Mesenteric fat pad (tissue), 1 donor: ENCODE results near the gene ABCB6. TPM values are rescaled to one million over a fixed set of nuclear protein-coding genes. Genes with fewer than 3 reads are reported as not detected.
"Not testable (repeated sequence)": the region's sequence is repeated elsewhere in the genome, so short reads cannot be mapped to it uniquely, and the experiment has no call there.

Experiments used
- DNase-seq: peaks from one replicate; pipeline ENCODE4 v3.0.0-alpha.2; 2020; ENCODE audit warnings: low spot score
- total RNA-seq: library from RNA; stranded (reverse); fragmentation: NEBNext Ultra II Directional; extraction: Animal tissue kit (Norgen Biotek cat#: 25700); gene quantifications from one replicate; pipeline ENCODE4 v1.2.1, GENCODE V29; 2021
- donor health status: DM: yes; HTN: yes; CAD: no.

ABCB6 gene
- total RNA-seq, 1 donor from 2014 or later: 36.5 TPM

GRCh38 chr2:219214141-219214540, 4.6 kb downstream of the ABCB6 start:
- DNase-seq: no peak

DNA sequence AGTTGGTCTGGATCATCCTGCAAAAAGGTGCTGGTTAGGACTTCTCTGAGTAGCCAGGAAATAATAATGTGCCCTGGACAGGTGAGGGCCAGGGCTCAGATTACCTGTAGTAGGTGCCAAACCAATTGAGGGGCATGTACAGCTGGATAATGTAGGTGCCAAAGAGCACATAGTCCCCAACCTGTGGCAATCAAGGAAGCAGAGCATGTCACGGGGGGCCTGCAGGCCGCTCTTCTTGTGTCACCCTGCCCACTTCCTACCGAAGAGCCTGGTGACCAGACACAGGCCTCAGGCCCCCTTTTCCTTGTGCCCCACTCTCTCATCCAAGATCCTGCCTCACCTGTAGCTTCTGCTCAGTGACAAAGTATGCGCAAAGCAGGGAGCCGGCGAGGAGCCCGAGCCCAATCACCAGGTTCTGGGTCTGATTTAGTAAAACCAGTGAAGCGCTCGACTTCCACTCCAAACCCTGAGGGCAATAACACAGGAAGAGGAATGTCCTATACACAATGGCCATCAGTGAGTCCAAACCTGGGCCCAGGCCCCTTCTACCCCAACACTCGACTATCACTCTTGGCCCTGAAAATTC, 5.2 kb downstream of the ABCB6 start:
- DNase-seq: no peak

- DNase-seq: no peak
These were observed 5.7 kb downstream of the ABCB6 start for GRCh38 chr2:219213026-219213415.

DNA sequence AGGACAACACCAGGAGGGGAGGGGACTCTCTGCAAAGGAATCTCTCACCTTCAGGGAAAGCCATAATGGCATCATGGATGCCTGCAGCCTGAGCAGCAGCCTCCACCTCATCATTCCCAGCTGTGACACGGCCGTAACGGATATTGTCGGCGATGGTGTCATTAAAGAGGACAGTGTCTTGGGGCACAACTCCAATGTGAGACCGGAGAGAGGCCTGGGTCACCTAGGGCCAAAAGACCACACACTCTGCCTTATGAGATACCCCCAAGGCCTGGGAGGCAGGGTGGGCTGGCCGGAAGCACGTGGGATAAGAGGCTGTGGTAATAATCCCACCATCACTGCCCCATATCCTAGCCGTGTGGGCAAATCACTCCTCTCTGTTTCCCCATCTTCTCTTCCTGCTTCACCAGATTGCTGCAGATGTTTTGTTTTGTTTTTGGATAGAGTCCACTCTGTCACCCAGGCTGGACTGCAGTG, 7.8 kb downstream of the ABCB6 start:
- DNase-seq: no peak

GRCh38 chr2:219210196-219210885, 8.4 kb downstream of the ABCB6 start:
- no peak for DNase-seq

DNA sequence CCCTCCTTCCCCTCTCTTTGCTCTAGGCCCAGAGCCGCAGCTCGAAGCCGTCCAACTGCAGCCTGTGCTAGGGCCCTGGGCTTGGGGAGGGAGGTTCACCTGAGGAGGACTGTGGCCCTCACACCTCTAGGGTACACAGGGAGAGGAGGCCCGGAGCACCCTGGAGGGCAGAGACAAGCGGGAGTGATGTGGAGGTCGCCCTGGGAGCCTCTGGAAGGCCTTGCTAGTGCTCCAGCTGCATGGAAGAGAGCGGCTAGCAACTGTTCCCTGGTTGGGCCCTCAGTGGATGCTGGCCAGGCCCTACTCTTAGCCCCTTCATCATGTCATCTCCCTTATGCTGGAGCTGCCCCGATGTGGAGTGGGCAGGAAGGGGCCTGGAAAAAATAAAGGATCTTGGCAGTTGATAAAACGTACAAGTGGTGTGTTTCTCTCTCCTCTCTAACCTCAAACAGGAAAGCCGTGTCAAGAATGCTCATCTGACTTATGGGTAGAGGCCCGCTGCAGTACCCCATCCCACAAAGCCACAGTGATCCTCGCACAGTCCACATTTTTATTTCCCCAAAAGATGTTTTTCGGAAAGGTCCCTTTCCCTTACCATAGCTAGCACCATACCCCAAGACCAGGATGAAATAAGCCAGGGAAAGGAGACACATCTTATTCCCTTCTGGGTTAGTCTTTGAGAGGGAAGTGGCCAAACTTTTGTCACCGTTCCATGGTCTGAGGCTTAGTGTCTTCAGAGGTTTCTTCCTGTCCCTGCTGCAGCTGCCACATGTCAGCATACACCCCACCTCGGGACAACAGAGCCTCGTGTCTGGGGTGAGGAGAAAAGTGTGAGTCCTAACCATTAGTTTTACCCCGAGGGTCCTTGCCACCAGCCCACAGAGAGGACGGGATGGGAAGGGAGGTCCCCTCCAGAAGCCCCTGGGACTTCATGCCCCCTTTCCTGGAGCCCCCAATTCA, 9.2 kb downstream of the ABCB6 start:
- DNase-seq: no peak

DNA sequence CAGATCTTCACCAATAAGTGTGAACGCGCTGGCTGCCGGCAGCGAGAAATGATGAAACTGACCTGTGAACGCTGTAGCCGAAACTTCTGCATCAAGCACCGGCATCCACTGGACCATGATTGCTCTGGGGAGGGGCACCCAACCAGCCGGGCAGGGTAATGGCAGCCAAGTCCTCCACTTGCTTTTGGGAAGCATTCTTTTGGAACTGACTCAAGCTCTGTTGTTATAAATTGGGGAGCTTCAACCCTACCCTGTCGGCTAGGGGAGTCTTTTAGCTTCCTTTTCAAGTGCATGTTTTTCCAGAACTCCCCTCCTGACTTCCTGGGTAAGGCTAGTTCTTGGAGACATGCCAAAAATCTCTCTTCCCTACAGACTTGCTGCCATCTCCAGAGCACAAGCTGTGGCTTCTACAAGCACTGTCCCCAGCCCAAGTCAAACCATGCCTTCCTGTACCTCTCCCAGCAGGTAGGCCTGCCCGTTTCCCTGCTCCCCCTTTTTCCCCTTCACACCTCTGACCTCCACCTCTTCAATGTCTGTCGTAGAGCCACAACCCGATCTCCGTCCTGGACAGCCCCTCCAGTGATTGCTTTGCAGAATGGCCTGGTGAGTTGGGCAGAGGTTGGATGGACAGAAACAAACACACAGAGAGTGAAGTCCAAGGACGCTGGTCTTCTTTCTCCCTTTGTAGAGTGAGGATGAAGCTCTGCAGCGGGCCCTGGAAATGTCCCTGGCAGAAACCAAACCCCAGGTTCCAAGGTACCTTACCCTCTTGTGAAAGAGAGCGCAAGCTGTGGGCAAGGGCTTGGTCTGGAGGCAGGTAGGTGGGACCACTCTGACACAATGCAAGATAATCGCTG, 10.6 kb downstream of the ABCB6 start:
- no peak for DNase-seq

- no peak for DNase-seq
These were observed 11.4 kb downstream of the ABCB6 start for GRCh38 chr2:219207134-219207883.

DNA sequence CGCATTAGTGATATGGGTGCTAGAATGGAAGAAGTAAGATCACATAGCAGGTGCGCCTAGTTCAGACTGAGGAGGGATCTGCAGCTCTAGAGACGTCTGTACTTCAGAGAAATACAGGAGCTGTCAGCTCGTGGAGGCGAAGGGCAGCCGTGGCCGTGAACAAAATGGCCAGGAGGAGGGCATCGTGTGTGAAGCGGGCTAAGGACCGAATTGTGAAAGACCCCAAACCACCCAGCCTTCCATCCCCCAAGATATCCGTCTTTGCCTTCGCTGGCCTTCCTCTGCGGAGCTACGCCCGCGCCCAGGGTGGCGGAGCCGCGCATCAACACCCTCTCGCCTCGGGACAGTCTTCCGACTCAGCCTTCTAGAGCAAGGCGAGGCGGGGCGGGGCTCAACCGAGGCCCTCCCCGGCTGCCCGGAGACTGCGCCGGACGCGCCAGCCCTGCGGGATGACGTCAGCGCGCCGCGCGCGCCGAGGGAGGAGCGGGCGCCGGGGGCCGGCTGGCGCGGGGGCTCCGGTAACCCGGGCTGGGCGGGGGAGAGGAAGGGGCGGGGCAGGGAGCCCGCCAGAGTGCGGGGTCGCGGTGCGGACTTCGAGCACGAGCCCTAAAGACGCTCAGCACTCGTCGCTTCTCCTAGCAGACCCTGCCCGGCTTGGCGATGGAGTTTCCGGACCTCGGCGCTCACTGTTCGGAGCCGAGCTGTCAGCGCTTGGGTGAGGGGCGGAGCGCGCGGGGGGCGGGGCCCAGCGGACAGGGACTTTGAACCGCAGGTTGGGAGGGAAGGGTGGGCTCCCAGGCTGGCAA, 12.2 kb downstream of the ABCB6 start, which contains the start of gene ZFAND2B:
Gene ZFAND2B (plus strand): TSS at position 455 of the 806 bp plus-strand sequence. CDS start 206 bp downstream, at position 661.
- peak; percentile 98 for DNase-seq

DNA sequence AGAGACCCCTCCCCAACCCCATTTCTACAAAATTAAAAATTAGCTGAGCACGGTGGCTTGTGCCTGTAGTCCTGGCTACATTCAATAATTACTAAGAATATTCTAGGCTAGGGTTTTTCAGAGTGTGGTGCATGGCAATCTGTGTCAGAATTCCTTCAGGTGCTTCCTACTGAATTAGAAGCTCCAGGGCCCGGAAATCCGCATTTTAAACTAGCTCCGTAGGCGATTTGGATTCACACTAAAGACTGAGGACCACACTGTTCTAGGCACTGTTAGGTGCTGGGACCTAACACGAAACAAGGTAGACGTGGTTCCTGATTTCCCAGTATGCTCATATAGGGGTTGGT, 12.8 kb downstream of the ABCB6 start:
- no peak for DNase-seq

GRCh38 chr2:219205165-219205538, 13.6 kb downstream of the ABCB6 start:
- no peak for DNase-seq

GRCh38 chr2:219204425-219205164, 14.2 kb downstream of the ABCB6 start:
- DNase-seq: no peak

DNA sequence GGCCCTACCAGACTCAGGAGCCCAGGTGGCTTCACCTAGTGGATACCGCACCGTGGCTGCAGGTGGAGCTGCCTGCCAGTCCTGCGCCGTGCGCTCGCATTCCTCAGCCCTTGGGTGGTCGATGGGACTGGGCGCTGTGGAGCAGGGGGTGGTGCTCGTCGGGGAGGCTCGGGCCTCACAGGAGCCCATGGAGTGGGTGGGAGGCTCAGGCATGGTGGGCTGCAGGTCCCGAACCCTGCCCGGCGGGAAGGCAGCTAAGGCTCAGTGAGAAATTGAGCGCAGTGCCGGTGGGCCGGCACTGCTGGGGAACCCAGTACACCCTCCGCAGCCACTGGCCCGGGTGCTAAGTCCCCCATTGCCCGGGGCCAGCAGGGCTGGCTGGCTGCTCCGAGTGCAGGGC, 17.4 kb downstream of the ABCB6 start:
- not testable (repeated sequence) for DNase-seq

DNA sequence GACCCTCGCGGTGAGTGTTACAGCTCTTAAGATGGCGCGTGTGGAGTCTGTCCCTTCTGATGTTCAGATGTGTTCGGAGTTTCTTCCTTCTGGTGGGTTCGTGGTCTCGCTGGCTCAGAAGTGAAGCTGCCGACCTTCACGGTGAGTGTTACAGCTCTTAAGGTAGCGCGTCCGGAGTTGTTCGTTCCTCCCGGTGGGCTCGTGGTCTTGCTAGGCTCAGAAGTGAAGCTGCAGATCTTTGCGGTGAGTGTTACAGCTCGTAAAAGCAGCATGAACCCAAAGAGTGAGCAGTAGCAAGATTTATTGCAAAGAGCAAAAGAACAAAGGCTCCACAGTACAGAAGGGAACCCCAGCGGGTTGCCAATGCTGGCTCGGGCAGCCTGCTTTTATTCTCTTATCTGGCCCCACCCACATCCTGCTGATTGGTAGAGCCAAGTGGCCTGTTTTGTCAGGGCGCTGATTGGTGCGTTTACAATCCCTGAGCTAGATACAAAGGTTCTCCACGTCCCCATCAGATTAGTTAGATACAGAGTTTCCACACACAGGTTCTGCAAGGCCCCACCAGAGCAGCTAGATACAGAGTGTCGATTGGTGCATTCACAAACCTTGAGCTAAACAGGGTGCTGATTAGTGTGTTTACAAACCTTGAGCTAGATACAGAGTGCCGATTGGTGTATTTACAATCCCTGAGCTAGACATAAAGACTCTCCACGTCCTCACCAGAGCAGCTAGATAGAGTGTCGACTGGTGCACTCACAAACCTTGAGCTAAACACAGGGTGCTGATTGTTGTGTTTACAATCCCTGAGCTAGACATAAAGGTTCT, 18.0 kb downstream of the ABCB6 start:
- DNase-seq: not testable (repeated sequence)

- no peak for DNase-seq
These were observed 19.1 kb downstream of the ABCB6 start for GRCh38 chr2:219199470-219200211.

- DNase-seq: no peak
These were observed 19.8 kb downstream of the ABCB6 start for GRCh38 chr2:219198974-219199373.

DNA sequence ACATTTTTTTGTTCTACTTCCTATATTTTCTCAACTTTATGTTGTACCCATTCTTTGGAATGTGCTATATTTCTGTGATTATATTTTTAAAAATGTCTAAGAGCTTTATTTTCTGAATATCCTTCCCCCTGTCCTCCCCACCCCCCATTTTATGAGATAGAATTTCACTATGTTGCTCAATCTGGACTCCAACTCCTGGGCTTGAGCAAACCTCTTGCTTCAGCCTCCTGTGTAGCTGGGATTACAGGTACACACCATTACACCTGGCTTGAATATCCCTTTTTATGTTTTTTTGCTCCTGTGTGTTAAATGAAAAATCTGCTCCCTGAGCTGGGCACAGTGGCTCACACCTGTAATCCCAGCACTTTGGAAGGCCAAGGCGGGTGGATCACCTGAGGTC, 21.4 kb downstream of the ABCB6 start:
- no peak for DNase-seq
